GM12891 (cell line): Measurements from ENCODE around the gene RBL2.

ENCODE experiments used
- PAX5 ChIP-seq: IDR thresholded peaks from 2 replicates; pipeline ENCODE4 v1.6.1; 2011; ENCODE audit warnings: low read length, moderate library complexity, mild to moderate bottlenecking; ENCODE audit not compliant: insufficient read depth, severe bottlenecking
- POLR2A ChIP-seq: IDR thresholded peaks from 2 replicates; pipeline ENCODE4 v1.6.1; 2011; ENCODE audit warnings: low read depth, low read length, control low read depth
- POLR2AphosphoS5 ChIP-seq: IDR thresholded peaks from 2 replicates; pipeline ENCODE4 v1.6.1; 2011; ENCODE audit warnings: low read depth, low read length, control low read depth
- POU2F2 ChIP-seq: IDR thresholded peaks from 2 replicates; pipeline ENCODE4 v1.6.1; 2011; ENCODE audit warnings: low read depth, mild to moderate bottlenecking, control low read depth, low read length, moderate library complexity
- SPI1 ChIP-seq: IDR thresholded peaks from 2 replicates; pipeline ENCODE4 v1.6.1; 2011; ENCODE audit warnings: low read depth, low read length, control low read depth
- TAF1 ChIP-seq: IDR thresholded peaks from 2 replicates; pipeline ENCODE4 v1.6.1; 2011; ENCODE audit warnings: low read depth, low read length, control low read depth

DNA sequence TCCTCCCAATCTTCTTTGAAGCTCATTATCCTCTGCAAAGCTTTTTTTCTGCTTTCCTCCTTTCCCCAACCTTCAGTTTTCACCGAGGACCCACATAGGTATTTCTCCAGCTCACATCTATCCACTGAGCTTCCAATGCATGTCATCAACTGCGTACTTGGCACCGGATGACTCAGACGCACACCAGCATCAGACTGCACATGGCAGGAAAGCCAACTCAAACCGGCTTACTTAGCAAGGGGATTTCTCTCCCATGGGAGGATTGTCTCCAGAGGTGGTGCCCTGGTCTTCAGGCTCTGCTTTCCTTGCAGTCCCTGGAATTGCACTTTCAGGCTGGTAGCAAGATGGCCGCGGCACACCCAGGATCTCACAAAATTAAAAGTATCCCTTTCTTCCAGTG is 70.4 kb downstream of the RBL2 start:
- no peak for TF ChIP-seq POLR2AphosphoS5
- TF ChIP-seq POU2F2: no peak
- no peak for TF ChIP-seq POLR2A
- no peak for TF ChIP-seq TAF1
- TF ChIP-seq SPI1: no peak
- no peak for TF ChIP-seq PAX5
